GM12873 (cell line): ENCODE results near the gene AHNAK.

Experiments used
- TF ChIP-seq, protein P1 (sequence below): IDR thresholded peaks from 2 replicates; pipeline ENCODE4 v1.5.1; 2012; ENCODE audit warnings: low read depth, mild to moderate bottlenecking, moderate library complexity, low read length, control low read depth; ENCODE audit not compliant: insufficient read depth; ENCODE audit errors: missing control alignments

The AHNAK gene

DNA sequence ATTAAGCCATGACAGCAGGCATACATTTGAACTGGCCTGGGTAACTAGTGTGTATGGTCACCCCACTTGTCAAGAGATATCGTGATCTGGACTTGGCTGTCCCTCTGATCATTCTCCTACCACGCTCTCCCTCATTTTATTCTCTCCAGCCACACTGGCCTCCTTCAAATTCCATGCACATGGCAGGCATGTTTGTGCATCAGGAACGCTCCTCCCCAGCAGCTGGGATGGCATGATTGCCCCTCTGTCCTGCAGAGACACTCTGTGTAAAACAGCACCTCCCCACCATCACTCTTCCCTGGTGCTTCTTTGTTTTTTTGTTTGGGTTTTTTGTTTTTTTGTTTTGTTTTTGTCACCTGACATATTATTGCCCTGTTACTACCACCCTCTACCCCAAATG, 159.2 kb downstream of the AHNAK start:
- TF ChIP-seq, protein P1, sequence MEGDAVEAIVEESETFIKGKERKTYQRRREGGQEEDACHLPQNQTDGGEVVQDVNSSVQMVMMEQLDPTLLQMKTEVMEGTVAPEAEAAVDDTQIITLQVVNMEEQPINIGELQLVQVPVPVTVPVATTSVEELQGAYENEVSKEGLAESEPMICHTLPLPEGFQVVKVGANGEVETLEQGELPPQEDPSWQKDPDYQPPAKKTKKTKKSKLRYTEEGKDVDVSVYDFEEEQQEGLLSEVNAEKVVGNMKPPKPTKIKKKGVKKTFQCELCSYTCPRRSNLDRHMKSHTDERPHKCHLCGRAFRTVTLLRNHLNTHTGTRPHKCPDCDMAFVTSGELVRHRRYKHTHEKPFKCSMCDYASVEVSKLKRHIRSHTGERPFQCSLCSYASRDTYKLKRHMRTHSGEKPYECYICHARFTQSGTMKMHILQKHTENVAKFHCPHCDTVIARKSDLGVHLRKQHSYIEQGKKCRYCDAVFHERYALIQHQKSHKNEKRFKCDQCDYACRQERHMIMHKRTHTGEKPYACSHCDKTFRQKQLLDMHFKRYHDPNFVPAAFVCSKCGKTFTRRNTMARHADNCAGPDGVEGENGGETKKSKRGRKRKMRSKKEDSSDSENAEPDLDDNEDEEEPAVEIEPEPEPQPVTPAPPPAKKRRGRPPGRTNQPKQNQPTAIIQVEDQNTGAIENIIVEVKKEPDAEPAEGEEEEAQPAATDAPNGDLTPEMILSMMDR = no peak

DNA sequence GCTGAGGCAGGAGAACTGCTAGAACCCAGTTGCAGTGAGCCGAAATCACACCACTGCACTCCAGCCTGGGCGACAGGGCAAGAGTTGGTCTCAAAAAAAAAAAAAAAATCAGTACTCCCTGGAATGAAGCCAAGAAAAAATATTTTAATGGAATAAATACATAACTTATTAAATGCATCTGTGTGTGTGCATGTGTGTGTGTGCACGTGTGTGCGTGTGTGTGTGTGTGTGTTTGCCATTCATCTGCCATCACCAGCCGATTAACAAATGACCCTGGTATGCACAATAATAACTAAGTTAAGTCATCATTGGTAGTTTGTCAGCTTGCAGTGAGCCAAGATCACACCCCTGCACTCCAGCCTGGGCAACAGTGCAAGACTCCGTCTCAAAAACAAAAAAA, 162.8 kb downstream of the AHNAK start:
- TF ChIP-seq, protein P1 = no peak
